Pulmonary artery endothelial cell (primary cell): ENCODE data around the gene EVI2A. TPM values are rescaled to one million over a fixed set of nuclear protein-coding genes. Genes with fewer than 3 reads are reported as not detected.
"Not testable (repeated sequence)": the region's sequence is repeated elsewhere in the genome, so short reads cannot be mapped to it uniquely, and the experiment has no call there.

ENCODE experiments used
- DNase-seq: peaks from one replicate; pipeline ENCODE4 v3.0.0-alpha.2; 2011; ENCODE audit warnings: low read depth, low spot score
- total RNA-seq: library from RNA; depleted of rRNA; stranded (reverse); fragments of >200 nt; gene quantifications from 2 replicates; pipeline ENCODE4 v1.2.3, GENCODE V29; 2014

EVI2A gene, protein sequence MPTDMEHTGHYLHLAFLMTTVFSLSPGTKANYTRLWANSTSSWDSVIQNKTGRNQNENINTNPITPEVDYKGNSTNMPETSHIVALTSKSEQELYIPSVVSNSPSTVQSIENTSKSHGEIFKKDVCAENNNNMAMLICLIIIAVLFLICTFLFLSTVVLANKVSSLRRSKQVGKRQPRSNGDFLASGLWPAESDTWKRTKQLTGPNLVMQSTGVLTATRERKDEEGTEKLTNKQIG
- total RNA-seq = 0.33 and 0.35 TPM in 2 replicates

DNA sequence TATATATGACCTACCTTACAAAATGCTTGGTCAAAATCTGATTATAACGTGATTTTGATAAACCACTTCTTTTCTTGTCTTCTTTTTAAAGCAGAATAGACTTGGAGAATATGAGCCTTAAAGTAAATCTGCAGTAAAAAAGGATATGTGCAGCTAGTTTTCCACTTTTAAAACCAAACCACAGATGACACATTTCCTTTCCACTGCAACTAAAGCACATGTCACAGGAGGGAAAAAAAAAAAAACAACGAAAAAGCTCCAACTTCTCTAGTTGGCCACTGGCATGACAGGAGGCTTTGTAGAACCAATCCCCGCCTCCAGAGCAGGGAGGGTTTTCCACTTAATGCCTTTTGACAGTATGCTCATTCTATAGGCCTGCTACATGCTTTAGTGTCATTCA lies at the start of gene EVI2A:
Gene EVI2A (minus strand): TSS at position 142 of the 400 bp plus-strand sequence. CDS start 2,609 bp downstream, outside the sequence.
- peak; percentile 10 for DNase-seq

DNA sequence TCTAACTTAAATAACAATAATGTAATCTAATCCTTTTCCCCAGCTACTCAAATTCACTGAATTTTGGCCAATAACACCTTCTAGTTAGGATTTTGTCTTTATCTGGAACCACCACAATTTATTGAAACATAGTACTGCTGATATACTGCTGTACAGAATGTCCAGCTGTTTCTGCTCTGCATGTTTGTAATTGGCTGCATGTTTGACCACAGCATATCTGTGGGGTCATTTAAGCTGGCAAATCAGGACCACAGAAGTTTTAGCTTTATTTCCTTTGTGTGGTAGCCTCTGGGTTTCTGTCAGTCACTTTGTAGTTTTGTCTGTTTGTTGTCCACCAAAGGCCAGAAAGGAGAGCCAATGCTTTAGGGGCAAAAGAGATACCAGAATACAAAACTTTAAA lies 47.8 kb upstream of the EVI2A start:
- DNase-seq = no peak

DNA sequence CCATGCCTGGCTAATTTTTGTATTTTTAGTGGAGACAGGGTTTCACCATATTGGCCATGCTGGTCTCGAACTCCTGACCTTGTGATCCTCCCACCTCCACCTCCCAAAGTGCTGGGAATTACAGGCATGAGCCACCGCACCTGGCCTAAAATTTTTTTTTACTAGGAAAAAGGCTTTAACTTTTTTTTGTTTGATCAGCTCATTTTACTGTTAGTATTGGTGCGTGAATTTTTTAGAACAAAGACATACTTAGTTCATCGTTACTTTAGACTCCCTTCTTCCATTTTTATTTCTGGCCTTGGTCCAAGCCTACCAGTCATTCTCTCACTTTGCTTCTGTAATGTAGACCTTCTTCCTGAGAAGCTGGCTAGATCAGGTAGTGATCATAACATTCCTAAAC lies 44.7 kb upstream of the EVI2A start:
- DNase-seq = no peak

DNA sequence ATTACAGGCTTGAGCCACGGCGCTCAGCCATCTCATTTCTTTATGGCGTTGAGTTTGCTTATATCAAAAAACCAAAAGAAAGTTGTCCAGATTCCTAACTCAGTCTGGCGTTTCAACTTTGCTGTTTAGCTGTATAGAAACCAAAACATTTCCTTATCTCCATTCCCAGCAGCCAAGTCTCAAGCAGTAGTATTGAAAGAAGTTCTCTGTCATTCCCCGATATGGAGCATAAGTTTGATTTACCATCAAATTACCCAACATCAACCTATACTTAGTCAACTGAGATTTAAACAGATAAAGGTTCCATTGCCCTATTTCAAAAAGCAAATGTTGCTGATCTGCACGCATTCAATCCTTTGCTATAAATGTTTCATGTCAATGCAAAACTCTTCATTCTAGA lies 42.6 kb upstream of the EVI2A start:
- no peak for DNase-seq

DNA sequence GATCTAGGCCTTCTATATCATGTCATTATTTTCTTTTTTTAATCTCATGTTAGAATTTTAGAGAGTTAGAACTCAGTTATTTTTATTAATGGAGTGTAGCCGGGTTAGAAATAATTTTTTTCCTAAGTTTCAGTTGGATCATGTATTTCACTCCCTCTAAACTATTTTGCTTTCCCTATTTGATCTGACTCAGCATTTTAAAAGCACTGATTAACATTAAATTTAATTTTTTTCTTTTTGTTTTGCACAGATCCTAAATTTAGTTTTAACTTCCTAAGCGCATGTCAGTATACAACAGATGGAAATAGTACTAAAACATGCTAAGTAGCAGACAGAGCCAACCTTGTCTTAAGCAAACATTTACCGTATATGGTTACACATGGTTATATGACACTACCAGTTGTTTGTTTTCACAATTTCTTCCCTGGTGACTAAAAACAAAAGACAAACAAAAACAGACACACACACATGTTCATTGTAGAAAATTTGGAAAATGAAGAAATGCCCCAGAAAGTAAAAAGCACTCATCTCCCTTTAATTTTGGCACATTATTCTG lies 36.5 kb upstream of the EVI2A start:
- DNase-seq = no peak

DNA sequence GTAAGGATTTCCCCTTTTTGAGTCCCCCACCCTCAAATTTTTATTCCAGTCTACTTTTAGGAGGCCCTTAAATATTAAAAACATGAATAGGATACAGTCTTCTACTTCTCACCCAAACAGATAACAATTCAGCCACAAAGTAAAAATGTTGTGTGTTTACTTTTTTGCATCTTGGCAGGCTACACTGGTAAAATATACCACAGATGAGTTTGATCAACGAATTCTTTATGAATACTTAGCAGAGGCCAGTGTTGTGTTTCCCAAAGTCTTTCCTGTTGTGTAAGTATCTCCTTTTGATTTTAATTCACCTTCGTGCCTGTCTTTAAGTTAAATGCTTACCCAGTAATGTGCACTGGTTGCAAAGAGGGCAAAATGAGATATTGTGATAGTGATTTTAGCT lies 35.7 kb upstream of the EVI2A start:
- DNase-seq = no peak

DNA sequence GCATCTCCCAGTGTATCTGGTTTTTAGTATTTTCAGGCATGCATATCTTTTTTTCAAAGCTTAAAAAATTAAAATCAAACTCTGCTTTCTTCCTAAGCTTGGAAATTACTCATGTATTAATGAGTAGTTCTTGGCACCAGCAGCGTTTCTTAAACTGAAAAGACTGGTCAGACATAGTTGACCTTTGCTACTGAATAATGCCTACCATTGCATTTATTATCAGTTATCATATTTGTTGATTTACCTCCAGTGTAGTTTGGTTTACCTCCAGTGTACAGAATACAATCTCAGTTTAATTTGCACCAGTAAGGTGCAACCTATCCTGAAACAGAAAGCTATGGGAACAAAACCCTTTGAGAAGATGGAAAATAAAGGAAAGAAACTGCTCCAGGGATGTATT lies 34.5 kb upstream of the EVI2A start:
- DNase-seq = no peak

DNA sequence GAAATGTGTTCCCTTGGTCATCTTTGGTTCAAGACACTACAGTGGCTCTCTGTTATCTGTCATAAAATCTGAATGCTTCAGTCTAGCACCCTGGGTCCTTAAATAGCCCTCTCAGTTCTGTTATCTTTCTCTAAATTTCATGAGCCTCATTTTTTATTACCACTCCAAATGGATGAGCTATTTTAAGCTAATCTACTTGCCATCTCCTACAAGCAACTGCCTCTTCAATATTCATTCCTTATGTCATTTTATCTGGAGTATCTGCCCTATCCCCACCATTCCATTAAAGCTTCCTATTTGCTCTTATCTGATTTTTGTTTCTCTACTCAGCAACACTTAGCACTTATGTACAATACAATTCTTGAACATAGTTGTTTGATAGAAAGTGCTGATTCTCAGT lies 28.0 kb upstream of the EVI2A start:
- no peak for DNase-seq

DNA sequence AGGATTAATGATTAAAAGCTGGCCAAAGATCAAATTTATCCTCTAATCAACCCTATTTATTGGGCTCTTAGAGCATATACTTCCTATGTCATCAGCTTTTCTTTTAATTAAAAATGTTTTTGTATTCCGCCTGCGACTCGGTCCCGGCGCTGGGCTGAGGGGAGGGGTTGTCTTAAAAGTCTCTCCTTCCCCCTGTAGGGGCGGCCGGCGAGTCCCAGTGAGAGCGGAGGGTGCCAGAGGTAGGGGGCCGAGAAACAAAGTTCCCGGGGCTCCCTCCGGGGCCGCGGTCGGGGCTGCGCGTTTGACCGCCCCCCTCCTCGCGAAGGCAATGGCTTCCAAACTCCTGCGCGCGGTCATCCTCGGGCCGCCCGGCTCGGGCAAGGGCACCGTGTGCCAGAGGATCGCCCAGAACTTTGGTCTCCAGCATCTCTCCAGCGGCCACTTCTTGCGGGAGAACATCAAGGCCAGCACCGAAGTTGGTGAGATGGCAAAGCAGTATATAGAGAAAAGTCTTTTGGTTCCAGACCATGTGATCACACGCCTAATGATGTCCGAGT lies 23.8 kb upstream of the EVI2A start:
- not testable (repeated sequence) for DNase-seq

DNA sequence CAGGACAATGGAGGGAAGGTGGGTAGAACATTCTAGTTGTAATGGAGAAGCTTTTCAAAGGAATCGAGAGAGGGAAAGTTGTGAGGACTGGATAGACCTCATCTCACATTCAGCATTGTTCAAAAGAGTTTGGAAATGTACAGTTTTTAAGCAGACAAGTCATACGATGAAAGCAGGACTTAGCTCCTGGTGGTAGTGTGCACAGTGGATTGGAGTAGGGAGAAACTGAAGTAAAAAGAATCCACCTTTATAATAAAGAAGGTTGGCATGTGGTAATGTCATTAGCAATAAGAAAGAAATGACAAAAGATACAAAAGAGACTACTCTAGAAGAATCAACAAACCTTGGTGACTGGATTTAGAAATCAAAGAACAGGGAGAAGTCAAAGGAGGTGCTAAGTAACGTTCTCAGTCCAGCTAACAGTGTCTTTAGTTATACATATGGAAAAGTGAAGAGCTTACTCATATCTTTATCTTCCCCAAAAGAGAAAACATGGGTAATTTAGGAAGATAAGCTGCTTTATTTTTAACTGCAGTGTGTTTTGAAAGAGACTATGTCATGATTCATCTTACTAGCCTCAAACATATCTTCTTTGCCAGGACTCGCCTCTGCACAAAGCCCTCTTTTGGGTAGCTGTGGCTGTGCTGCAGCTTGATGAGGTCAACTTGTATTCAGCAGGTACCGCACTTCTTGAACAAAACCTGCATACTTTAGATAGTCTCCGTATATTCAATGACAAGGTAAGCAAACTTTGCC lies 18.7 kb upstream of the EVI2A start:
- no peak for DNase-seq

DNA sequence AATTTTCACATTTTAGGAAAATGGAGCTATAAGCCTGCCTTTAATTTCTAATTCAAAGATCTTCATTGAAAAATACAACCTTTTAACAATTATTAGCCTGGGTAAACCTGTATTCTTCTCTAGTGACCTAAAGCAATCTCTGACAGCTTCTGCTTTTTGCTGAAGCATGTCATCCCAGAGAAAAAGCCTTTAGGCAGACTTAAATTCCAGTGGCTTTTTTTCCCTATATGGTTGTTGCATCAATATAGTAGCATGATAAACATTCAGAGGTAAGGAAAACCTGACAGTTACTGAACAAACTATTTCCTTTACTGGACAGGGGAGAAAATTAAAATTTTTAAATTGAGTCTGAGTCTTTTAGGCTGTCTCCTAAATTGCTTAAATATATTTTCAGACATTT lies 7.8 kb upstream of the EVI2A start:
- no peak for DNase-seq

DNA sequence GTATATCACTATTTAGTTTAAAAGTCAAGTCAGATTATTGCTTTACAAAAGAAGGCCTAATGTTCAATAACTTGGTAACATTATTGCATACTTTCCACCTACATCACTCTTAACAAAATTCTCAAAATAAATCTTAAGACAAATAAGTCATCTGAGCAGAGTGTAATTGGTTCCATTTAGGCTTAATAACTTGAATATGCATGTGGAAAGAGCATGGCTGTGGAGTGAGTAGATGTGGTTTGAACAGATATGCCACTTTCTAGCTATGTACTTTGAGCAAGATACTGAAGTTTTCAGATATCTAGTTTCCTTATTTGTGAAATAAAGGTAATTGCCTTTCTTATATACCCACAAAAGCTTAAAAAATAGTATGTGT lies 6.7 kb upstream of the EVI2A start:
- no peak for DNase-seq

DNA sequence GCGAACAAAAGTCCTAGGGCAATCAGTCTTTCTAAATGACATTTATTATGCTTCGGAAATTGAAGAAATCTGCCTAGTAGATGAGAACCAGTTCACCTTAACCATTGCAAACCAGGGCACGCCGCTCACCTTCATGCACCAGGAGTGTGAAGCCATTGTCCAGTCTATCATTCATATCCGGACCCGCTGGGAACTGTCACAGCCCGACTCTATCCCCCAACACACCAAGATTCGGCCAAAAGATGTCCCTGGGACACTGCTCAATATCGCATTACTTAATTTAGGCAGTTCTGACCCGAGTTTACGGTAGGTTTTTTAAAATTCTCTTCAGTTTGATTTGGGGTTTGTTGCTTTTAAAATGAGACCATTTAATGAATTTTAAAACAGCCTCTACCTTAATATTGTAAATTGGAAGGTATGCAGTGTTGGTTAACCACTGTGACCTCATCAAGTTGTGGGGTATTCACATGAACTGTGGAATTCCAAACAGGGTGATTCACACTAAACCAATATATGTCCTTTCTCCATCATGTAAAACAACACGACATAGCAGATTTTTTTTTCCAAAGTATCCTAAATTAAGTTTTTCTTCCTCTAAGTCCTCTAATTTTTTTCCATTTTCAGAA lies 6.2 kb upstream of the EVI2A start:
- no peak for DNase-seq

DNA sequence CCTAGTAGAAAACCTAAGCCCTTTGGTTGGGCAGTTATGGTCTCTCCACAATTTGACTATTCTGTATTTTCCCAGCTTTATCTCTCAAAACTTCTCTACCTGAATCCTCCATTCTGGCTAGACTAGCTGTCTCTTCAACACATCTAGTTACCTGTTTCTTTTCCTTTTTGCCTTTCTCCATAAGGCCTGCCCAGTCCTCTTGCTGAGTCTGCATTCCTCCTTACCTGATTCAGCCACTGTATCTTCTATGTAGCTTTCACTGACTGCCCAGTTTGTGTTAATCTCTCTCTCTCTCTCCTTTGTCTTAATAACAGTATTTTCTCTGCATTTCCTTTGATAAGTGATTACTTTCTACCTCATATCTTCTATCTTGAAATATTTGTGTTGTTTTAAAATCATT lies 2.1 kb upstream of the EVI2A start:
- no peak for DNase-seq

DNA sequence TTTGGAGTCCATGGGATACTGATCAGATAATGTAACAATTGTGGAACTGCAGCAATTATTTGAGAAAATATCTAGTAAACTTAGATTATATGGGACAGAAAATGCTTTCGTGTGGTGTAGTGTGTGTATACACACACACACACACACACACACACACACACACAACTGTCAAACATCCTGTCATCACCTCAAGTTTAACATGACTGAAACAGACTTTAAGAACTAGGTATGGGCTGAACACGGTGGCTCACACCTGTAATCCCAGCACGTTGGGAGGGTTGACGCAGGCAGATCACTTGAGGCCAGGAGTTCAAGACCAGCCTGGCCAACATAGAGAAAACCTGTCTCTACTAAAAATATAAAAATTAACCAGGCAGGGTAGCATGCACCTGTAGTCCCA lies 544 bp upstream of the EVI2A start:
- no peak for DNase-seq

DNA sequence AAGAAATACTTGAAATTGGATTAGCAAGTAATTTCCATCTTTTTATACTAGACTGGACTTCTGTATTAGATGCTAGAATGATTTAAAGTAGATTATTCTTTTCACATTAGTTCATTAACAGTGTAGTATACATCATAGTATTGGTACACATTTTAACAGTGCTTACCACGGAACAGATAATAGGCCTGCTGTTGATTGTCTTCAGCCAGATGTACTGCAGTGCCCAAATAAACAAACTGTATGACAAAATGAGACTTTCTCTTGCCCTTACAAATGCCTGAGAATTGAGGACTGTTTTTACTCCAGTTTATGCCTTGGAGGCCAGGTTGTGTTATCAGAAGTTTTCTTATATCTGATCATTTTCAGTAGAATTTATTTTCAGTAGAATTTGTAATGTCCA lies 631 bp downstream of the EVI2A start:
- DNase-seq = no peak

DNA sequence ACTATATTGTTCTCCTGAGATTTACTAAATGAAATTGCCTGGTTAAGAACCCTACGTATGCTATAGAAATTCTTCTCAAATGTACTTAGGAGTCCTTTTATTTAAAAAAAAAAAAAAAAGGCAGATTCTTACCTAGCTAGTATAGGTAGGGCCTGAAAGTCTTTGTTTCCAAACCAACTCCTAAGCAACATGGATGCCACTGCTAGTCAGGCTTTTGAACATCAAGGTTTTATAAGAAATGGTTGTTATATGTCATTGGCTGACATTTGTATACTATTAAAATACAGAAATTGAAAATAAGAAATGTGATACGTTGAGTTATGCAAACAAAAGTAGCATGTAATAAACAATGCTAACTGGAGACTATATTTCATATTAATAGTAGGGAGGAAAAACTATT lies 1.2 kb downstream of the EVI2A start:
- DNase-seq = no peak

DNA sequence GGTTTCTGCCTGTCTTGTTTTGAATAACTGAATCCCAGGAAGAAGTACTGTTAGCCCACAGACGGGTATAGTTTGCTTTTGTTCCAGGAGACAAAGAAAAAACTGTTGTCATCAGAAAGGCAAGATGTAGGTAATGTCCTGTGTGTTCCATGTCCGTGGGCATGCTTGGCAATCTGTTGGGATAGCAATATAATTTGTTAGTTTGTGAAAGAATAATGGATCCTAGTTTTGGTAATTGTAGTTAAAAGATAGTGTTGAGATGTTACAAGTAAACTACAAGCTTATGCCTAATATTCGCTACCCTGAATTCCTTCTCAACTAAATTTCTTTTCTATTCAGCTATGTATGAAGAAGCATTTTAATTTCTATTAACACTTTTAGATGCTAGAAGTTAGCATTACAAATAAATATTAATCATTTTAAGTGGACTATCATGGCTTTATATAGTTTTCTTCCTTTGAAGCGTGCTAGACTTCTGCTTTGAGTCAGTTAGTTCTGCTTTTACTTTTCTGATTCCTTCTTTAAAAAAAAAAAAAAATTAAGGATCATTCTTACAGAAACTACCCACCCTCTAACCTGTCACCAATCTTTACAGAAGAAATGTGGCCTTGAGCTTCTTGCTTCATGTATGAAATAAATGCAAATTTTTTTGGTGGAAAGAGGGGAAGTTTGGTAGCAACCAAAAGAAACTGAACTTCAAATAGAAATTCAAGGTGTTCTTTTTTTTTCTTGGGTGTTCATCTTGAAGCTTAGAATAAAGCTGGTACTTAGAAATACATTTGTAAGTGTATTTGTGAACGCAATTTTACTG lies 2.4 kb downstream of the EVI2A start:
- DNase-seq = no peak

DNA sequence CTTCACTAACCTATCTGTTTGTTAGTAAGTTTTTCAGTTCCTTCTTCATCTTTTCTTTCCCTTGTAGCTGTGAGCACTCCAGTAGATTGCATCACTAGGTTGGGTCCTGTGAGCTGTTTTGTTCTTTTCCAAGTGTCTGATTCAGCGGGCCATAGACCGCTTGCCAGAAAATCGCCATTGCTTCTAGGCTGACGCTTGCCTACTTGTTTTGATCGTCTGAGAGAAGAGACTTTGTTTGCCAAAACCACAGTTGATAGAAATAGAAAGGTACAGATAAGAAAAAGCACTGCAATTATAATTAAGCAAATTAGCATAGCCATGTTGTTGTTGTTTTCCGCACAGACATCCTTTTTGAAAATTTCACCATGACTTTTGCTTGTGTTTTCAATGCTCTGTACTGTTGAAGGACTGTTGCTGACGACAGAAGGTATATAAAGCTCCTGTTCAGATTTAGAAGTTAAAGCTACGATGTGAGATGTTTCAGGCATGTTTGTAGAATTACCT lies 3.1 kb downstream of the EVI2A start:
- no peak for DNase-seq

DNA sequence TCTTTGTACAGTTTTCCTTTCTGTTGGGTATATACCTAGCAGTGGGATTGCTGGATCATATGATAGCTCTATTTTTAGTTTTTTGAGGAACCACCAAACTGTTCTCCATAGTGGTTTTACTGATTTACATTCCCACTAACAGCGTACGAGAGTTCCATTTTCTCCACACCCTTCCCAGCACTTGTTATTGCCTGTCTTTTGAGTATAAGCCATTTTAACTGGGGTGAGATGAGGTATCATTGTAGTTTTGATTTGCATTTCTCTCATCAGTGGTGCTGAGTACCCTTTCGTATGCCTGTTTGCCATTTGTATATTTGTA lies 6.7 kb downstream of the EVI2A start:
- no peak for DNase-seq
